Left lung (tissue), 10 donors: ENCODE data around the gene AHNAK2. TPM values are rescaled to one million over a fixed set of nuclear protein-coding genes. Genes with fewer than 3 reads are reported as not detected.

Source experiments
- ATAC-seq: fragments of 200-7000 bp; cut with Tn5 transposase; one replicate; pipeline ENCODE4 v1.9.1; 2020; ENCODE audit warnings: moderate library complexity
- DNase-seq, 4 donors: peaks; one replicate each; pipeline ENCODE4 v3.0.0-alpha.2; 2013 to 2020
- H3K27ac ChIP-seq, 2 donors: fragments of 200-600 bp; sonication (generic) in 1 of 2; one replicate each; pipeline versions ENCODE4 v1.5.0 to v1.8.0; 2020 to 2021
- H3K27me3 ChIP-seq, 2 donors: fragments of 200-600 bp; sonication (generic) in 1 of 2; one replicate each; pipeline versions ENCODE4 v1.5.0 to v1.8.0; 2020 to 2021
- H3K36me3 ChIP-seq, 2 donors: fragments of 200-600 bp; sonication (generic) in 1 of 2; one replicate each; pipeline versions ENCODE4 v1.5.0 to v1.8.0; 2020 to 2021
- H3K4me1 ChIP-seq, 2 donors: fragments of 200-600 bp; one replicate each; pipeline ENCODE4 v1.8.0; 2021
- H3K4me3 ChIP-seq, 2 donors: fragments of 200-600 bp; sonication (generic) in 1 of 2; one replicate each; pipeline versions ENCODE4 v1.5.0 to v1.8.0; 2020 to 2021; ENCODE audit warnings: mild to moderate bottlenecking in 1 of 2
- H3K9me3 ChIP-seq, 2 donors: fragments of 200-600 bp; sonication (generic) in 1 of 2; one replicate each; pipeline versions ENCODE4 v1.5.0 to v1.8.0; 2020 to 2021
- intact Hi-C, 2 donors: fragments of 100-400 bp; cut with DNase I; formaldehyde crosslinking; loops; one replicate each; pipeline versions ENCODE4 v1.11.2 to v1.14.2; 2022
- polyA plus RNA-seq, 6 donors: library from polyadenylated mRNA; unstranded; fragments of 120-200 nt; gene quantifications; one replicate each; pipeline ENCODE4 v1.2.1, GENCODE V29; 2013; ENCODE audit not compliant: insufficient read length in 6 of 6
- total RNA-seq, 2 donors: library from RNA; stranded (reverse); fragmentation: NEBNext Ultra II Directional; extraction: Animal tissue kit (Norgen Biotek cat#: 25700); gene quantifications; one replicate each; pipeline ENCODE4 v1.2.1, GENCODE V29; 2021
- TF ChIP-seq, protein P1 (sequence below), 2 donors: fragments of 200-600 bp; sonication (generic) in 1 of 2; IDR thresholded peaks; one replicate each; pipeline versions ENCODE4 v1.5.0 to v1.8.0; 2021; ENCODE audit warnings: antibody characterized with exemption in 2 of 2
- donor health status: DM: no; HTN: yes; CAD: no.
- donor health status: DM: no; HTN: no; CAD: no.

The AHNAK2 gene
- total and polyA plus RNA-seq, 8 donors = 1.4 to 22.3 (median 2.5) TPM

DNA sequence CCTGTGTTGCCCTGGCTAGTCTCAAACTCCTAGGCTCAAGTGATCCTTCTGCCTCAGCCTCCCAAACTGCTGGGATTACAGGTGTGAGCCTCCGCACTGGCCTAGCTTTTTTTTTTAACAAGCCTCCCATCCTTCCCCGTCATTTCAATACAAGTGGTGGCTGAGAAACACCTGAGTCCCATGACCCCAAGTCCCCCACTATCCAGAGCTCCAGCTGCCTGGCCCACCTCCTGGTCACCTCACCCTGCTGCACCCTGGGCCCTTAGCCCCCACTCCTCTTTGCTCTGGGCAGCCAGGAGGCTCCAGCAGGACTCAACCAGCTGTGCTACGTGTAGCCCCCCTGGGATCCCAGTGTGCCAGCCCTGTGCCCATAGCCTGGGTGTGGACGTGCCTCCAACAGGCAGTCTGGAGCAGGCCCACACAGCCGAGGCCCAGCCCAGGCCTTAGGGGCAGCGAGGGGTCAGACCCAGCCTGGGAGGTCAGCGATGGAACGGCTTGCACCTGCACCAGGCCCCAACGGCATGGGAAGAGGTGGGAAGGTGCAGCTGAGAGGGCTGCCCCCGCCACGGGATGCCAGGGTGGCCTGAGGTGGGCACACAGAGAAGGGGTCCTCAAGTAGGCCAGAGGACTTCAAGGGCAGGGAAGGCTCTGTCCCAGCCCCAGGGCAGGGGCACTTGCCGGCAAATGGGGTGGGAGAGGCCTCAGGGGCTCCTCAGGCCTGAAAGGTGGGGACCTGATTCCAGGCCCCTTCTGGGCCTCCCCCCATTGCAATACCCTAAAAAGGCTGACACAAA, 6.5 kb downstream of the AHNAK2 start:
- peak in 1 of 4 donors; percentile 67 for DNase-seq
- intact Hi-C loops = no loop called here
- Histone ChIP-seq H3K9me3 (no peaks in the 10 kb centered on the region), H3K4me1 (peaks cover 60 to 94% of the 10 kb centered on the region in 2 donors), H3K27me3 (peaks cover 0 to 27% of the 10 kb centered on the region in 2 donors), H3K4me3 (no peak overlapping the region), H3K27ac (peak overlapping the region; percentile 86), H3K36me3 (no peaks in the 10 kb centered on the region)
- no peak for ATAC-seq
- TF ChIP-seq, protein P1, sequence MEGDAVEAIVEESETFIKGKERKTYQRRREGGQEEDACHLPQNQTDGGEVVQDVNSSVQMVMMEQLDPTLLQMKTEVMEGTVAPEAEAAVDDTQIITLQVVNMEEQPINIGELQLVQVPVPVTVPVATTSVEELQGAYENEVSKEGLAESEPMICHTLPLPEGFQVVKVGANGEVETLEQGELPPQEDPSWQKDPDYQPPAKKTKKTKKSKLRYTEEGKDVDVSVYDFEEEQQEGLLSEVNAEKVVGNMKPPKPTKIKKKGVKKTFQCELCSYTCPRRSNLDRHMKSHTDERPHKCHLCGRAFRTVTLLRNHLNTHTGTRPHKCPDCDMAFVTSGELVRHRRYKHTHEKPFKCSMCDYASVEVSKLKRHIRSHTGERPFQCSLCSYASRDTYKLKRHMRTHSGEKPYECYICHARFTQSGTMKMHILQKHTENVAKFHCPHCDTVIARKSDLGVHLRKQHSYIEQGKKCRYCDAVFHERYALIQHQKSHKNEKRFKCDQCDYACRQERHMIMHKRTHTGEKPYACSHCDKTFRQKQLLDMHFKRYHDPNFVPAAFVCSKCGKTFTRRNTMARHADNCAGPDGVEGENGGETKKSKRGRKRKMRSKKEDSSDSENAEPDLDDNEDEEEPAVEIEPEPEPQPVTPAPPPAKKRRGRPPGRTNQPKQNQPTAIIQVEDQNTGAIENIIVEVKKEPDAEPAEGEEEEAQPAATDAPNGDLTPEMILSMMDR (IDR thresholded peaks at IDR 0.05) = no peak

DNA sequence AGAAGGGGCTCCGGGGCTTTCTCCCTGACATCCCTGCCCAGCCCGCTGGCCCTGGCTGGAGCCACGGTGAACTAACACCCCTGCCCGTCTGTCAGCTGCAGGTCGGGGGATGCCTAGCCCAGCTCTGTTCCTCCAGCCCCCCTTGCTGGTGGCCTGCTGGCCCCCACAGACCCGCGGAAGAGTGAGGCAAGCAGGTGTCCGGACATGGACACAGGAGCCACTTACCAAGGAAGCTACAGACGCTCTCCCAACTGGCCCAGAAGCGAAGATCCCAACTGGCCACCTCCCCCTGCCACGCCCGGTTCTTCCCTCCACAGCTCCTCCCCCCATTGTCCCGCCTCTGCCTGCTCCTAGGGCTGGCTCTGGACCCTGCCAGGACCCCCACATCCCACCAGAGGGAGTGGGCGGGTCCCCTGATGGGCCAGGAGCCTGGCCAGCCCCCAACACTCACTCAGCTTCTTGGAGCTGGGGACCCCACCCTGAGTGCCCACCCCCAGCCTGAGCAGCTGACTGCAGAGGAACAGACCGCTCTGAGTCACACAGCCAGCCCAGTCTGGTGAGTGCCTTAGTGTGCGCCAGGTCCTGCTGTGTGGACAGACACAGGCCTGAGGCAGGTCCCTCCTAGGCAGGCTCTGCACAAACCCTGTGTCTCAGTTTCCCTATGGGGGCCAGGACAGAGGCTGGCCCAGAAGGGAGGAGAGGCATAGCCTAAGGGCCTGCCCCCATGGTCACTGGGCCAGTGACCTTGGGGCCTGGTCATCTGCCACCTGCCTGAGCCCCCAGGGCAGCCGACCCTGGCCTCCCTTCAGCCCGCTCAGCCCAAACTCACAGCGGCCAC, 7.7 kb downstream of the AHNAK2 start:
- ATAC-seq = no peak
- no peaks in the 10 kb centered on the region for H3K9me3 ChIP-seq
- H3K4me1 ChIP-seq = peaks cover 61 to 84% of the 10 kb centered on the region in 2 donors
- peak overlapping the region in 1 of 2 donors; percentile 9 for H3K4me3 ChIP-seq
- H3K27me3 ChIP-seq = peaks cover 0 to 24% of the 10 kb centered on the region in 2 donors
- intact Hi-C loops = no loop called here
- no peaks in the 10 kb centered on the region for H3K36me3 ChIP-seq
- peak in 2 of 4 donors; percentile 76 to 80 for DNase-seq
- peak overlapping the region; percentile 29 to 56 for H3K27ac ChIP-seq
- TF ChIP-seq, protein P1 (IDR thresholded peaks at IDR 0.05) = no peak

DNA sequence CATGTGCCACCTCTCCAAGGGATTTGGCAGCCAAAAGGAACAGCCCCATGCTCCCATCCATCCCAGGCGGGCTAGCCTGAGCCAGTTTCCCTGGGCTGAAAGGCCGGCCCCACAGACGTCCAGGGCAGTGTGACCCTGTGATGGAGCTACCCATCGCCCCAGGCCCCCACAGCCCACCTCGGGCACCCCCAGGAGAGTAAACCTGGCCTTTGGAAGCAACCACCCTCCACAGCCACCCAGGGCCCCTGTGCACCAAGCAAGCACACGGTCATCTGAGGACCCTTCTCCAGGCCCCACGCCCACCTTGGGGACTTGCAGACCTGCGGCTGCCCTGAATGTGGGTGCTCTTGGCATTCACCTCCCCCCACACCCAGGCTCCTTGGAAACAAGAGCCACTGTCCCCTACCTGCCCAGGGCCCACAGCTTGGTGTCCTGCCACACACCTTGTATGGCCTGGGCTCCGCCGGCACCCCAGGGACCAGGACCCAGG, 8.4 kb downstream of the AHNAK2 start:
- Histone ChIP-seq H3K4me3 (peak overlapping the region in 1 of 2 donors; percentile 9), H3K27ac (peak overlapping the region in 1 of 2 donors; percentile 76), H3K36me3 (no peaks in the 10 kb centered on the region), H3K27me3 (peaks cover 0 to 24% of the 10 kb centered on the region in 2 donors), H3K4me1 (peaks cover 61 to 77% of the 10 kb centered on the region in 2 donors), H3K9me3 (no peaks in the 10 kb centered on the region)
- intact Hi-C loops = no loop called here
- TF ChIP-seq, protein P1 (IDR thresholded peaks at IDR 0.05) = no peak
- ATAC-seq (no peak), DNase-seq (peak in 1 of 4 donors; percentile 71)

DNA sequence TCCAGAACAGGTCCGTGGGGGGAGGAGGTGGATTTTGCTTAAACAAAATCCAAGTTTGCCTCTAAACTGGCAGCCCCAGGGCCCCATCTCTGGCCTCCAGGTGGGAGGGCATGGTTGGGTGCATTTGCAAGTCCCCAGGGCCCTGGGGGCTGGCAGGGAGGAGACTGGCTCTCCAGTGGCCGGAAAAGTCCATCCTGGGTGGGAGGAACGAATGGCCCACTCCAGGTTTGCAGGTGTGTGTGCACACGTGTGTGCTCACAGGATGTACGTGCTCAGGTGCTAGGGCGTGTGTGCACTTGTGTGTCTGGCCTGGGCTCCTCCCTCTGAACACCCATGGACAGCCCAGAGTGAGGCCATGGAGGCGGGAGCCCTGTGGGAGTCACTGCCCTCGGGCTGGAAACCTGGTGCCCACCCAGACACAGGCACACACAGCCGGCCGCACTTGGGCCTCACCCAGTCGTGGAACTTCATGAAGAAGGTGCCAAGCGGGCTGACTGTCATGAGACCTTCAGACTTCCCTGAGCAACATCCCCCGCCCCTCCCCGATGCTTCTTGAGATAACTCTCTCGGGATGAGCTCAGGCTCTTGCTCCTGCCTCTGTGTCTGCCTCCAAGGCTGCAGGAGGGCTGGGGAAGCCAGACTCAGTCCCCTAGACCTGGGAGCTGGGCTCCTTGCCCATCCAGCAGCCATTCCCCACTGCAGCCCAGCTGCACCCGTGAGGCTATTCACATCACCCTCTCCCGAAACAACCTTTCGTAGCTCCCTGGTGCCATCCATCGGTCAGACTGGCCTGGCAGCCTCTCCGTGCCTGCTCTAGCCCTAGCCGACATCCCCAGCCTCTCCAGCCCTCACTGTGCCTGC, 9.4 kb downstream of the AHNAK2 start:
- ATAC-seq (no peak), DNase-seq (peak in 1 of 4 donors; percentile 71)
- Histone ChIP-seq H3K9me3 (no peaks in the 10 kb centered on the region), H3K36me3 (no peaks in the 10 kb centered on the region), H3K27me3 (peaks cover 0 to 24% of the 10 kb centered on the region in 2 donors), H3K27ac (peak overlapping the region; percentile 76 to 79), H3K4me1 (peaks cover 52 to 67% of the 10 kb centered on the region in 2 donors), H3K4me3 (peak overlapping the region in 1 of 2 donors; percentile 29)
- intact Hi-C loops = no loop called here
- TF ChIP-seq, protein P1 (IDR thresholded peaks at IDR 0.05) = no peak
